Type B pancreatic cell (in vitro differentiated cells): ENCODE measurements around the gene CHN2. TPM values are rescaled to one million over a fixed set of nuclear protein-coding genes. Genes with fewer than 3 reads are reported as not detected.

Experiments
- DNase-seq: peaks from one replicate; pipeline ENCODE4 v3.0.0; 2021; ENCODE audit warnings: mixed read lengths; ENCODE audit not compliant: unreplicated experiment; ENCODE audit errors: extremely low spot score
- H3K27ac Mint-ChIP-seq: 2 replicates; pipeline ENCODE4 v1.8.0; 2021; ENCODE audit warnings: mild to moderate bottlenecking, mixed read lengths
- H3K27me3 Mint-ChIP-seq: 2 replicates; pipeline ENCODE4 v1.8.0; 2021; ENCODE audit warnings: mixed read lengths
- H3K36me3 Mint-ChIP-seq: 2 replicates; pipeline ENCODE4 v1.8.0; 2021; ENCODE audit warnings: mixed read lengths
- H3K4me1 Mint-ChIP-seq: one replicate; pipeline ENCODE4 v1.8.0; 2021; ENCODE audit warnings: mixed read lengths; ENCODE audit not compliant: unreplicated experiment
- H3K4me3 Mint-ChIP-seq: 2 replicates; pipeline ENCODE4 v1.8.0; 2021; ENCODE audit warnings: mild to moderate bottlenecking, mixed read lengths
- H3K9me3 Mint-ChIP-seq: 2 replicates; pipeline ENCODE4 v1.8.0; 2021; ENCODE audit warnings: mixed read lengths
- total RNA-seq: library from RNA; stranded (reverse); gene quantifications from 2 replicates; pipeline ENCODE4 v1.2.1, GENCODE V29; 2021; ENCODE audit warnings: low replicate concordance
- TF ChIP-seq, protein P1 (sequence below): fragments of 200-600 bp; sonication (generic); conservative IDR thresholded peaks from 2 replicates; pipeline ENCODE4 v1.5.0; 2021; ENCODE audit warnings: antibody characterized with exemption, mild to moderate bottlenecking

The CHN2 gene
- total RNA-seq, 1 donor from 2014 or later: 19.7 TPM

DNA sequence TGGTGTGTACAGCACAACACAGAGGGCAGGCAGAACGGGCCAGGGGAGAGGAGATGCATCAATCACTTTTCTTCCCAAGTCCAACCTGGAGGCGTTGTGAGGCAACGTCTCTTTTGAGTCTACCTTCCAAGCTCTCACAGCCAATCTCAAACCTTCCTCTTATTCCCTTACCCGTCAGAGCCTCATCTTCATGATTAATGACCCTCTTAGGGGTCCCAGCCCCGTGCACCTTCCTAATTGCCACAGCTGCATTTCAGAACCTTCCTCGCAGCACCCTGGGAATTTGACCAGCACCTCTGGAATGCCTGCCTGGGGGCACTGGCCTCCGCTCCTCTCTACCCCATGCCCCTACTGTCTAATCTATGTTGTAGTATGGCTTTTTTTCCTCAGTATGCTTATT, 199.7 kb downstream of the CHN2 start:
- peaks cover 4% of the 10 kb centered on the region for H3K9me3 Mint-ChIP-seq
- peaks cover 3% of the 10 kb centered on the region for H3K27me3 Mint-ChIP-seq
- no peak for DNase-seq
- H3K4me3 Mint-ChIP-seq: no peak overlapping the region
- peaks cover 14% of the 10 kb centered on the region for H3K36me3 Mint-ChIP-seq
- H3K27ac Mint-ChIP-seq: peak overlapping the region; percentile 54
- TF ChIP-seq, protein P1, sequence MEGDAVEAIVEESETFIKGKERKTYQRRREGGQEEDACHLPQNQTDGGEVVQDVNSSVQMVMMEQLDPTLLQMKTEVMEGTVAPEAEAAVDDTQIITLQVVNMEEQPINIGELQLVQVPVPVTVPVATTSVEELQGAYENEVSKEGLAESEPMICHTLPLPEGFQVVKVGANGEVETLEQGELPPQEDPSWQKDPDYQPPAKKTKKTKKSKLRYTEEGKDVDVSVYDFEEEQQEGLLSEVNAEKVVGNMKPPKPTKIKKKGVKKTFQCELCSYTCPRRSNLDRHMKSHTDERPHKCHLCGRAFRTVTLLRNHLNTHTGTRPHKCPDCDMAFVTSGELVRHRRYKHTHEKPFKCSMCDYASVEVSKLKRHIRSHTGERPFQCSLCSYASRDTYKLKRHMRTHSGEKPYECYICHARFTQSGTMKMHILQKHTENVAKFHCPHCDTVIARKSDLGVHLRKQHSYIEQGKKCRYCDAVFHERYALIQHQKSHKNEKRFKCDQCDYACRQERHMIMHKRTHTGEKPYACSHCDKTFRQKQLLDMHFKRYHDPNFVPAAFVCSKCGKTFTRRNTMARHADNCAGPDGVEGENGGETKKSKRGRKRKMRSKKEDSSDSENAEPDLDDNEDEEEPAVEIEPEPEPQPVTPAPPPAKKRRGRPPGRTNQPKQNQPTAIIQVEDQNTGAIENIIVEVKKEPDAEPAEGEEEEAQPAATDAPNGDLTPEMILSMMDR: no peak
- H3K4me1 Mint-ChIP-seq: peaks cover 11% of the 10 kb centered on the region

DNA sequence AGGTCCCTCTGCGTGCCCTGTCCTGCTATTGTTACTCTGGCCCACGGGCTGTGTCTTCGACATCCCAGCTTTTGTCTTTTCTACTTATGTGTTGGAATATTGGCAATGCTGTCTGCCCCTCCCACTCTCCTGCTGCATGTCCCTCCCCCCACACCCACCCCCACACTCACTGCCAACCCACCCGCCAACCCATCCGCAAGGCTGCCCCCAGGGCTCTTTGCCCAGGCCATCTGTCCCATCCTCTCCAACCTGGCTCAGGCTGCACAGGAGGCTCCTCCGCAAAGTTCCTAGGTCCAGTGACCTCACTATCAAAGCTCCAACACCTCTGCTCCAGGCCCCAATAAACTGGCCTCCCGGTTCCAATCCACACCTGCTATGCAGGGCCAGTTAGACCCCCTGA, 202.0 kb downstream of the CHN2 start:
- peaks cover 20% of the 10 kb centered on the region for H3K36me3 Mint-ChIP-seq
- H3K4me3 Mint-ChIP-seq: no peak overlapping the region
- peaks cover 11% of the 10 kb centered on the region for H3K4me1 Mint-ChIP-seq
- H3K27me3 Mint-ChIP-seq: peaks cover 1% of the 10 kb centered on the region
- no peak for DNase-seq
- no peak overlapping the region for H3K27ac Mint-ChIP-seq
- TF ChIP-seq, protein P1: no peak
- H3K9me3 Mint-ChIP-seq: peaks cover 4% of the 10 kb centered on the region

DNA sequence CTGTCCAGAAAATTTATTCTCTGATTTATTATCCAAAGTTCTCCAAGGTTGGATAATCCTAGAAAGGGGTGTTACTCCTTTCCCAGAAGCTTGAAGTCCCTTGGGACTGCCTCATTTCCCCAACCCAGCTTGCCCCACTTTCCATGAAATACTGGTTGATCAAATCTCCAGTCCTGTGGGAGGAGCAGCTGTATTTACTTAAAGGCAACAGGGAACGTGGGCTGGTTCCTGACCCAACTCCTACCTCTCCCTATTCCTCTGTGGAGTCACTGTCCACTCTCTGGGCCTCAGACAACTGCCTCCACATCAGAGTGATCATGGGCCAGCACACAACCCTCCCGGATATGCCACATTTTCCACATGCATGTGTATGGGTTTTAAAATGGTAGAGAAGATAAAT, 202.8 kb downstream of the CHN2 start:
- H3K4me3 Mint-ChIP-seq: no peak overlapping the region
- H3K9me3 Mint-ChIP-seq: peaks cover 4% of the 10 kb centered on the region
- no peak for DNase-seq
- H3K36me3 Mint-ChIP-seq: peaks cover 20% of the 10 kb centered on the region
- H3K27me3 Mint-ChIP-seq: no peaks in the 10 kb centered on the region
- no peak overlapping the region for H3K27ac Mint-ChIP-seq
- peaks cover 14% of the 10 kb centered on the region for H3K4me1 Mint-ChIP-seq
- TF ChIP-seq, protein P1: no peak

DNA sequence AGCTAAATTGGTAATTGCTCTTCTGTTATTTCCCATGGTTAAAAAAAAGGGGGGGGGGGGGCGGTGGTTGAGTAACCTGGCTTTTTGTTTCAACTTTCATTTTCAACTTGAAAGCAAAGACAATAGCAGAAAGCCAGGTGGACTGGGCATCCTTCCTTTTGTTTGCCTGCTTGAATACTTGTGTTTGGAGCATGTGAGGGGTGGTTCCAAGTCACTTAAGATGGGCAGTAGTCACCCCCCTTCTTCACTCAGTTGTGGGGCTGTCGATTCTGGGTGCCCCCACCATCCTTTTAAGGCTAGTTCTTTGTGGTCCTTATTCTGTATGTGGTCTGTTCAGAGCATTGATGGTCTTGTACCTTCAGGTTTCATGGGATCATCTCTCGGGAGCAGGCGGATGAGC, 203.4 kb downstream of the CHN2 start:
- Mint-ChIP-seq H3K27ac (no peak overlapping the region), H3K9me3 (peaks cover 4% of the 10 kb centered on the region), H3K36me3 (peaks cover 20% of the 10 kb centered on the region), H3K27me3 (no peaks in the 10 kb centered on the region), H3K4me1 (peaks cover 13% of the 10 kb centered on the region), H3K4me3 (no peak overlapping the region)
- no peak for DNase-seq
- TF ChIP-seq, protein P1: no peak

DNA sequence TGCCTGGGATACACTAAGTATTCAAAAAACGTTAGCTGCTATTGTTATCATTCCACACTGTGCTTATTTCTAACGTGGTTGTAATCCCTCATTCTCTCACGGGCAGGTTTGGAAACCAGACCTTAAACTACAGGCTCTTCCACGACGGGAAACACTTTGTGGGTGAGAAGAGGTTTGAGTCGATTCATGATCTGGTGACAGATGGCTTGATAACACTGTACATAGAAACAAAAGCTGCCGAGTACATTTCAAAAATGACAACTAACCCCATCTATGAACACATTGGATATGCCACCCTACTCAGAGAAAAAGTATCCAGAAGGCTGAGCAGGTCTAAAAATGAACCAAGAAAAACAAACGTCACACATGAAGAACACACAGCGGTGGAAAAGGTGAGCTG, 205.9 kb downstream of the CHN2 start:
- Mint-ChIP-seq H3K27ac (no peak overlapping the region), H3K4me1 (peaks cover 7% of the 10 kb centered on the region), H3K27me3 (no peaks in the 10 kb centered on the region), H3K4me3 (no peak overlapping the region), H3K36me3 (peaks cover 20% of the 10 kb centered on the region), H3K9me3 (peaks cover 4% of the 10 kb centered on the region)
- TF ChIP-seq, protein P1: no peak
- no peak for DNase-seq

DNA sequence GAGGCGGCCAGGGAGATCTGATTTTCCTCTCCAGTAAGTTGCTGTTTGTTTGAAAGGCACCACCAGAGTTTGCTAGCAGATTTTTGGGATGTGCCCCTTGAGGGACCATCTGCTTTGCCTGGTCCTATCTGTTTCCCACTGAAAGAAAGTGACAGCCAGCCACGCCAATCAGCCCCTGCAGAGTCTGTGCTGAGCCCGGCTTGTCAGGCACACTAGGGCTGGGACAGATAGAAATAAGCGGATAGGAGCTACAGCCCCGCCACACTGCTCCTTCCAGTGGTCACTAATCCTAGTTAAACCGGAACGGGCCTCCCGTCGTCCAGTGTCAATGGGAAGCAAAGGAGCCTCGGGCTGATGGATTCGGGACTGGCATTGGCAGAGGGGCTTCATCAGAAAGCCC, 207.2 kb downstream of the CHN2 start:
- Mint-ChIP-seq H3K4me3 (no peak overlapping the region), H3K4me1 (peaks cover 13% of the 10 kb centered on the region), H3K27ac (no peak overlapping the region), H3K27me3 (peaks cover under 1% of the 10 kb centered on the region), H3K36me3 (peaks cover 19% of the 10 kb centered on the region), H3K9me3 (peaks cover 4% of the 10 kb centered on the region)
- DNase-seq: no peak
- TF ChIP-seq, protein P1: no peak
